GM12875 (cell line): ENCODE measurements around the gene ZFP91.

ENCODE experiments used
- H3K4me3 ChIP-seq: one replicate; pipeline ENCODE4 v1.5.1; 2011; ENCODE audit warnings: low read depth, low read length, control low read depth
- CTCF ChIP-seq: IDR thresholded peaks from 2 replicates; pipeline ENCODE4 v1.5.1; 2011; ENCODE audit warnings: low read depth, mild to moderate bottlenecking, control low read depth, inconsistent platforms, low read length, moderate library complexity, borderline replicate concordance; ENCODE audit not compliant: insufficient read depth

Gene ZFP91

GRCh38 chr11:58582437-58582836 lies 3.6 kb downstream of the ZFP91 start:
- H3K4me3 ChIP-seq, result no peak overlapping the region
- no peak for TF ChIP-seq CTCF

- H3K4me3 ChIP-seq, result no peak overlapping the region
These were observed 8.1 kb downstream of the ZFP91 start for GRCh38 chr11:58586998-58587397.

GRCh38 chr11:58591659-58592058 lies 12.8 kb downstream of the ZFP91 start:
- no peak for TF ChIP-seq CTCF

More at GRCh38 chr11:58586998-58587397, 8.1 kb downstream of the ZFP91 start:
- no peak for TF ChIP-seq CTCF

GRCh38 chr11:58592760-58593472 lies 14.1 kb downstream of the ZFP91 start:
- H3K4me3 ChIP-seq, result no peak overlapping the region
- no peak for TF ChIP-seq CTCF

More at GRCh38 chr11:58591659-58592058, 12.8 kb downstream of the ZFP91 start:
- H3K4me3 ChIP-seq, result no peak overlapping the region

- TF ChIP-seq CTCF, result no peak
- H3K4me3 ChIP-seq, result no peak overlapping the region
These were observed 16.0 kb downstream of the ZFP91 start for GRCh38 chr11:58594826-58595225.

- TF ChIP-seq CTCF, result no peak
- no peak overlapping the region for H3K4me3 ChIP-seq
These were observed 17.8 kb downstream of the ZFP91 start for GRCh38 chr11:58596621-58597020.

- H3K4me3 ChIP-seq, result no peak overlapping the region
- no peak for TF ChIP-seq CTCF
These were observed 18.8 kb downstream of the ZFP91 start for GRCh38 chr11:58597486-58598144.
